Uterus (tissue), 2 donors: ENCODE data around the gene TLE2.

Experiments
- CTCF ChIP-seq, 4 experiments: fragments of 200-600 bp in 2 of 4; fragments of 450-650 bp in 2 of 4; sonication (generic) in 2 of 4; IDR thresholded peaks; one replicate each; pipeline ENCODE4 v1.5.1; 2016 to 2019; ENCODE audit warnings: antibody characterized with exemption in 4 of 4, mild to moderate bottlenecking in 2 of 4, moderate library complexity in 1 of 4
- POLR2A ChIP-seq, 2 donors: fragments of 450-650 bp; IDR thresholded peaks; one replicate each; pipeline ENCODE4 v1.6.1; 2016; ENCODE audit warnings: antibody characterized with exemption in 2 of 2, mild to moderate bottlenecking in 1 of 2, moderate library complexity in 1 of 2

GRCh38 chr19:3041761-3042620 lies 12.9 kb upstream of the TLE2 start:
- no peak for TF ChIP-seq CTCF (IDR thresholded peaks at IDR 0.05)
- no peak for TF ChIP-seq POLR2A (IDR thresholded peaks at IDR 0.05)
